Activated T-helper 1 cell treated with Interleukin-2 at 50 U/mL for 16 hours (primary cell): ENCODE data around the gene GLIS2.
A peak's percentile ranks its signal among the peaks of the same experiment; 100 is the strongest.

ENCODE experiments used
- DNase-seq: peaks from one replicate; pipeline ENCODE4 v3.0.0-alpha.2; 2020; ENCODE audit warnings: low read depth

Gene GLIS2

DNA sequence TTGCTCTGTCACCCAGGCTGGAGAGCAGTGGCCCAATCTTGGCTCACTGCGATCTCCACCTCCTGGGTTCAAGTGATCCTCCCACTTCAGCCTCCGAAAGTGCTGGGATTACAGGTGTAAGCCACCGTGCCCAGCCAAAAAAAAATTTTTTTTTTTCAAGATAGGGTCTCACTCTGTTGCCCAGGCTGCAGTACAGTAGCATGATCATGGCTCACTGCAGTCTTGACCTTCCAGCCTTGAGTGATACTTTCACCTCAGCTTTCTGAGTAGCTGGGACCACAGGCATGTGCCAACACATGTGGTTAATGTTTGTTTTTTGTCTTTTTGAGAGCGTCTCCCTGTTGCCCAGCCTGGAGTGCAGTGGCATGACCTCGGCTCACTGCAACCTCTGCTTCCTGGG, 37.0 kb downstream of the GLIS2 start:
- DNase-seq: no peak

DNA sequence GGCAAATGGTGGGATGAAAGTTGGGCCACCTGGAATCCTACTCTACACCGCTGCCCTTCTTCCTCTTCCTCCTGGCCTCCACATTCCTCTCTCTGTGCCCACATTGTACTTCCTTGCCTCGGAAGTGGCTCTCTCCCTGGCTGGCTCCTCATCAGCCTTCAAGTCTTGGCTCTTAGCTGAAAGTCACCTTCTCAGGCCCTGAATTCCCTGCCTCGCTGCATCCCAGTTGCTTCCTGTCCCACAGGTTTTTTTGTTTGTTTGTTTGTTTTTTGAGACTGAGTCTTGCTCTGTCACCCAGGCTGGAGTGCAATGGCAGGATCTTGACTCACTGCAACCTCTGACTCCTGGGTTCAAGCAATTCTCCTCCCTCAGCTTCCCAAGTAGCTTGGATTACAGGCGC, 37.8 kb downstream of the GLIS2 start:
- DNase-seq: no peak

DNA sequence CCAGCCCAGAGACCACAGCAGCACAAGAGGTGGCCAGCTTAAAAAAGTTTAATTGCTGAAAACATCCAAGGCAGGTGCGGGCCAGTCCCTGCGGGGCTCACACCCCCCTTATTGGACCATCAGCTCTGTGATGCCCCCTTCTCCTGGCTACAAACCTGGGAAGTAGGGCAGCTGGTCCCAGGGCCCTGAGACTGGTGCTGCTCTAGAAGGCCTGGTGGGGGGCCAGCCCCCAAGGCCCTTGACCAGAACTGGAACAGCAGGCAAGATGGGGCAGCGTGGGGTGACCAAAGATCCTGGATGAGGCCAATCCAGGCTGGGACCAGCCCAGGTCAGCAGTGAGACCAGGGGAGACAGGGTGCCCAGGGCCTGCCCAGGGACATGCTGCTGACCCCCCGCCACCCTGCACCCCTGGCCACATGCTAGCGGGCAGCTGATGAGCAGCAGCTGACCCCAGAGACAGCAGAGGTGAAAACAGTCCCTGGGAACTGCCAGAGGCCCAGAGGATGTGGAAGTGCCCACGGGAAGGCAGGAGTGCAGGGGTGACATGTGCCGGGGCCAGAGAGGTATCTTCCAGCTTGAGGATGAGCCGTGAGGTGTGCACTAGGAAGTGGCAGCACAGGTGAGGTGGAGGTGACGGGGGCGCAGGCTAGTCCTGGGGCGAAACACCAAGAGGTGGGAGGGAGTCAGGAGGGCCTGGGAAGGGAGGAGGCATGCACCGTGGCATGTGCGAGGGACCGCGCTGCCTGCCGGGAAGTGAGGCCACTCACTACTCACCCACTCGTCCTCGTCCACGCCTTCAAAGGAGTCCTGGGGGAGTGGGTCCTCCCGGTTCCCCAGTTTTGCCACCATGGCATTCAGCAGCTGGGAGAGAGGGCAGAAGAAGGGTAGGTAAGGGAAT, 38.9 kb downstream of the GLIS2 start:
- DNase-seq: no peak

DNA sequence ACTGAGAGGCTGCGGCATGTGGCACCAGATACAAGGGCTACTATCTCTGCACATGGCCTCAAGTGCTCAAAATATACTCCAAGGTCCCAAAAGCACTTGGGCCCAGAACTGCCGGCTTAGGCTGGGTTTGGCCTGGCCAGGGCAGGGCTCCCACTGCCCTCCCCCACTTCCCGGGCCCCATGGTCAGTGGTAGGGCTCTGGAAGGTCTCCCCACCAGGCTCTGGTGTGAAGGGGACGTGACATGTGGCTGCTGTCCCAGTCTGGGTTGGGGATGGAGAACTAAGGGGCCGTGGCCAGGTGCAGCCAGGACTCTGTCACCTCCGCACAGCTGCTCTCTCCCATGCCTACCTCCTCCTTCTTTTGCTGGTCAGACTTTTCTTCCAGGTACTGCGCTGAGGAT, 41.0 kb downstream of the GLIS2 start:
- DNase-seq: no peak

DNA sequence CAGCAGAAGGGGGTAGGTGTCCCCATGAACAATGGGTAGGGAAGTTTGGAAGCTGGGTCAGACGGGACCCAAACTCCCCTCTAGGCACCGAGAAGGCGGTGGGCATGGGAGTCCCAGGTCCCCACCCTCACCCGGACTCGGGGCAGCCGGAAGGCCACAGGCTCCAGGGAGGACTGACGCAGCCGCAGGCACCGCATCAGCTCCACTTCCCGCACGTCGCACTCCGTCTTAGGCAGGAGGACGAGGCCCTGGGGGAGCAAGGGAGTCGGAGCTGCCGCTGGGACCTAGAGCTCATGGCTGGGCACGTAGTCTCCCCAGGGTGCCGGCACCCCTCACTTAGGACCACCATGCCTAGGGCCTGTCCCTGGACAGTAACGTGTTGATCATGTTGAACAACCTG, 42.4 kb downstream of the GLIS2 start:
- DNase-seq: no peak

DNA sequence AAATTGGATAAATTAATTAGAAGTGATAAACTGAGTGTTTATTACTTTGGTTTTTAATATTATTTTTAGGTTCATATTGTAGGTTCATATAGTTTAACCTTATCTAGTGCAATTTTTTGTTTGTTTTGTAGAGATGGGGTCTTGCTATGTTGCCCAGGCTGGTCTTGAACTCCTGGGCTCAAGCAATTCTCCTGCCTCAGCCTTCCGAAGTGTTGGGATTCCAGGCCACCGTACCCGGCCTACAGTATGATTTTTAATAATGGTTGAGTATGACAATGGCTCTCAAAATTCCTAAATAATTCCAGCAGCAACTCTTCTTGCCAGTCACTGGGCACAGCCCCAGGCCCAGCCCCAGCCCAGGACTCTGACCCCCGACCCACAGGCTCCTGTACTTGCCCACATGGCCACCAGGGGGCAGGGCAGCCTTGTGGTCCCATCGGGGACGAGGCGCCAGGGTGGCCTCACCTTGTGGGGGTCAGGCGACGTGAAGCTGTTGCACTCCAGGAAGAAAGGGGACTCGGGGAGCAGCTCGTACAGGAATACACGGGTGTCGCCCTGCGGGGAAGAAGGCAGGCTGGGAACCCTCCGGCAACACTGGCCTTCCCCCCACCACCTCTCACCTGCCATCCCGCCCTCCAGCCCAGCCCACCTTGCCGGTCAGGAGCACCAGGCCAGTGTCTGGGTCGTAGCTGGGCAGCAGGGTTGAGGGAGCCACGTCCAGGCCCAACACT, 43.1 kb downstream of the GLIS2 start:
- DNase-seq: peak; percentile 48

DNA sequence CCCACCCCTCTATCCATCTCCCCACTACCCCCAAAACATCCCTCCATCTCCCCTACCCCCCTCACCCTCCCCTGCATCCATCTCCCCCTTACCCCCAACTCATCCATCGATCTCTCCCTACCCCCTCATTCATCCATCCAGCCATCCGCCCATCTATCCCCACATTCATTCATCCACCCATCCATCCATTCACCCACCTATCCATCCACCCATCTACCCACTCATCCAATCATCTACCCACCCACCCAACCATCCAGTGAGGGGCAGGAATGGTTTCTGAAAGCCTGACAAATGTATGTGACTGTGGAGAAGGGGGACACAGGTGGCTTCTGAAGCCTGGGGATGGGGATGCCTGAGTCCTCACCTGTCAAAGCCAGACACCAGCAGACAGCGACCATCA, 44.0 kb downstream of the GLIS2 start:
- DNase-seq: no peak

DNA sequence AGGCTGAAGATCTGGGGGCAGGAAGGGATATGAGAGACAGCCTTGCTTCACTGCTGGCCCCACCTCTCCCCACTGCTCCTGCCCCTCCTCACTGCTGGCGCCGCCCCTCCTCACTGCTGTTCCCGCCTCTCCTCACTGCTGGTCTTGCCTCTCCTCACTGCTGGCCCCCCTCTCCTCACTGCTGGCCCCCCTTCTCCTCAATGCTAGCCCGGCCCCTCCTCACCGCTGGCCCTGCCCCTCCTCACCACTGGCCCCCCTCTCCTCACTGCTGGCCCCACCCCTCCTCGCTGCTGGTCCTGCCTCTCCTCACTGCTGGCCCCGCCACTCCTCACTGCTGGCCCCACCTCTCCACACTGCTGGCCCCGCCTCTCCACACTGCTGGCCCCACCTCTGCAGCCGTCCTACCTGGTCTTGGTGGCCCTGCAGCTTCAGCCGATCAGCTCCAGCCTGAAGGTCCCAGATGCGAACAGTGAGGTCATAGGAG, 44.7 kb downstream of the GLIS2 start:
- DNase-seq: no peak

DNA sequence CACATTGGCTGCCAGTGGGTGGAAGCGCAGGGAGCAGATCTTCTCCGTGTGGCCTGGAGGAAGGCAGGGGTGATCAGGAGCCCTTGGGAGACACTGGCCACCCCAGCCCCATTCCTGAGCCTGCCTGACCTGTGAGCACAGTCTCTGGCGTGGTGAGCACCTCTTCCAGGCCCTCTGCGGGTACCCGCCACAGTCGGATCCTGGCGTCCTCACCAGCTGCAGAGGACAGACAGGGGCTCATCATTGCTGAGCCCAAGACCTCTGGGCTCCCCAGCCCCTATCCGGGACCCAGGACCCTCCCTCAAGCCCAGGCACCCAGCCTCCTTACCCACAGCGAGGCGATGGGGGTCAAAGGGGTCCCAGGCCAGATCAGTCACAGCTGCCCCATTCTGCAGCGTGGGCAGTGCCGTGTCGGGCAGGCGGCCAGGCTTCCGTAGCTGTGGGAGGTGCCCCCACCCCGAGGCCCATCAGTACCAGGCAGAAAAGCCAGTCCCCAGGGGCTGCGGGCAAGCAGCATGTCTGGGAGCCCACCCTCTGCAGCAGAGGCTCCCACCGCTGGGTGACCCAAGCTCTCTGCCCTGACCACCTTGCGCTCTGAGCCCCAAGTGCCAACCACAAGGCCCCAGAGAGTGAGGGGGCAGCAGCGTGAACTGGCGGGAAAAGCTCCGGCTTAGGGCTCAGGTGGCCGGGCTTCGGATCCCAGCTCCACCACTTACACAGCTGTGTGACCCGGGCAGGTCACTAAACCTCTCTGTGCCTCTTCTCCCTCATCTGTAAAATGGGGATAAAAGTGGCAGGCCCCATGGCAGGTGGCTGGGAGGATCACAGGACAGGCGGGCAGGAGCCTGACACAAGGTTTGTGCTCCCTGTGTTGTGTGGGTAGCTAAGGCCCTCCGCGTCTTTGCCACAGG, 45.4 kb downstream of the GLIS2 start:
- no peak for DNase-seq

DNA sequence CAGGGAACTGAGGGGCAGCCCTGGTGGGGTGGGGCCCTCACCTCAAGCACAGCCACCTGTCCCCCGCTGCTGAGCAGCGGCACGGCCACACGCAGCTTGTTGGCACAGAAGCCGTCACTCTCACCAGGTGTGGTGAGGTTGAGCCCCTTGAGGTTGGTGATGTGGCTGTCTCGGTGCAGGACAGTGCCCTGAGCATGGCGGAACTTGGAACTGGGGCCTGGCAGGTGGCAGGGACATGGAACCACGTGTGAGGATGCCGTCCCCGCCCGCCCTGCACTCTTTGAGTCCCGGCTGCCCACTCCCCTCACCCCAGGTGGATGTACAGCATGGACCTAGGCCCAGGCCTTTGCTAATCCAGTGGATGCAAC, 46.1 kb downstream of the GLIS2 start:
- no peak for DNase-seq

DNA sequence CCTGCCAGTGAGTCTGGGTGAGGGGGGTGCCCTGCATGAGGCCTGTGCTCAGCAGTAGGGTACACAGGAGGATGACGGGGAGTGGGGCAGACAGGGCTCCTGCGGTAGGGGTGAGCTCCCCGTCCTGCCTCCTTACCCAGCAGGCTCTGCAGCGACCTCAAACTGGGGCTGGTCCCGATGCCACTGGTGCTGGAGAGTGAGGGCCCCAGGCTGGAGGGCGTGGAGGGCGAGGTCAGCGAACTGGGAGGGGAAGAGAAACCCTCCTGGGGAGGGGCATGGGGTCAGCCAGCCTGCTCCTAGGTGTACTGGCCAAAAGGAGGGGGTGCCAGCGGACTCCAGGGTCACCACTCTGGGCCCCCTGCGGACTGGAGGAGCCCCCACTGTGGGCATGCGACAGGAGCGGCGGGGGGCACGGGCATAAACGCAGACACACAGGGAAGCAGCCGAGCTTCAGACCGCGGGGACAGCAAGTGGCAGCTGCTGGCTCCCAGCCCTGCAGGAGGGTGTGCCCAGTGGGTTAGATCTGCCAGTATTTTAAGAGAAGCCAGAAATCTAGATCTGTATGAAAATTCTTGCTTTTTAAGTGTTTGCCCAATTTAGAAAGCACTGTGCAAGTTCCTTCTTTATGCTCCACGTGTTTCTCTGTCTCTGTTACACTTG, 46.7 kb downstream of the GLIS2 start:
- no peak for DNase-seq

DNA sequence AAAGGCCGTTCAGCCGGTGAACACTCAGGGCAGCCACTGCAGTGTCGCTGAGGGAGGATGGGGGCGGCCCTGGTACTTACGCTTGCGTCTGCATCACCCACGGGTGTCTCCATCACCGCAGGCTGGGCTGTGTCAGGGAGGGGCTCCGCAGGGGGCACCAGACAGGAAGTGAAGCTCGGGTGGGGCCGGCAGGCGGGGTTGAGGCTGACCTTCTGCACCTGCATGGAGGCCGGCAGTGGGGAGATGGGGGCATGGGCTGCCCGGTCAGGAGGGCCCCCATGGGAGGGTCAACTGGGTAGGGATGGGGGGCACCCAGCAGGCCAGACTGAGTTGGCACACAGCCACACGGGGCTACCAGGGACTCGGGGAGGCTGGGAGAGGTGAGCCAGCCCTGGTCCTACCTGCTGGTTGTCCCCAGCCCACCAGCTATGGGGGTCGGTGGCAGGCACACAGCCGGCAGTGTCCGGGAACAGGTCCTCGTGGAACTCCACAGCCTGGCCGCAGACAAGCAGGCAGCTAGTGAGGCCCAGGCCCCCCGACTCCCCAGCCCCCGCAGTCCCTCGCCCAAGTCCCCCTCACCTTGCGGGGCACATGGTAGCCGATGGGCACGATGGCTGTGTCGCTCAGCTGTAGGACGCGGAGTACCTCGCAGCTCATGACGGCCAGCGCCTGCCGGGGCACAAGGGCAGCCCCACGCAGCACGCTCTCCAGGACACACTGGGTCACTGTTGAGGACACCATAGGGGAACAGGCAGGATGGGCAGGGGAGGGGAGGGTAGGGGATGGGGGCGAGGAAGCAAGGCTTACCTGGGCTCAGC, 48.5 kb downstream of the GLIS2 start:
- no peak for DNase-seq

DNA sequence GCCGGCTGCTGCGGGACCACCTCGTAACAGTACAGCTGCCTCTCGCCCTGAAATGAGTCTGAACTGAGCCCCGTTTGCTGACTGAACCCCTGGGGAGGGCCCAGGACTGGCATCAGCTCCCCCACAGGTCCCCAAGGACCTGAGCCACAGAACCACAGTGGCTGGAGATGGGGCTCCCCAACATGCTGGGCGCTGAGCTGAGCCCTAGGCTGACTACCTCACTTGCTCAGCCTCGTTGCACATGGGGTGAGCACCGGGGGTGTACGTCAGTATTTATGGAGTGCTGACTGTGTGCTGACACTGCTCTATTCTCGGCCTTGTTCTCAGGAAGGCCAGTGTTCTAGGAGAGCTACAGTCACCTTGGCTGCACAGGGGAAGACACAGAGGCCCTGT, 49.1 kb downstream of the GLIS2 start:
- no peak for DNase-seq

DNA sequence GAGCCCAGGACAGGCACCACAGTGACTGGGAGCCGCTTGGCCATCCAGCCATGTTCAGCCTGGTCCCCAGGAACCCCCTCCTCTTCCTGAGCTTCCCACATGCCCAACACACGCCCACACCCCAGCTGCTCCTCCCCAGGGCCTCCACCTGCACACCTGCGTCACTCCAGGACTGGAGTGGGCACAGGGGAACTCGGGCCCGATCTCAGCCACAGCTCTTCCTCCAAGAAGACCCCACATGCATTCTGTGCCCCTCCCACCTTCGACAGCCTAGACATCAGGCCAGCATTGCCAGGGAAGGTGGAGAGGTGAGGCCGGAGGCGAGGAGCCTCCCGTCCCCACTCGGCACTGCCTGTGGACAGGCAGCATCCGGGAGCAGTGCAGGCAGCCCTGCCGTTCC, 49.7 kb downstream of the GLIS2 start:
- no peak for DNase-seq

DNA sequence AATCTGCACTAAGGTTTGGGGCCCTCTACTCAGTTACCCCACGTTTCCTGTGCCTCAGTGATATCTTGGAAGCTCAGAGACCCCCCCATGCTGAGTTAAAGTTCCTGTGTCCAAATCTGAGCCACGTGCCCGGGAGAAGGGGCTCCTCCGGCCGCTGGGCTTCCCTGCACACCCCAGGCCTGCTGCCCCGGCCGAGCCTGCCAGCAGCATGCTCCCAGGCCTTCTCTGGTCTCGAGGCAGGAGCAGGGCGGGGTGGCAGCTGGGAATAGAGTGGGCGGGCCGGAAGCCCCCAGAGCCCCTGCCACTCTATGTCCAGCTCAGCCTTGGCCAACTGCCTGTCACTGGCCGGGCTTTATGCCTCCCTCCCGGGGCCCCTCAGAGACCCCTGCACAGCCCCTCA, 50.1 kb downstream of the GLIS2 start:
- no peak for DNase-seq

DNA sequence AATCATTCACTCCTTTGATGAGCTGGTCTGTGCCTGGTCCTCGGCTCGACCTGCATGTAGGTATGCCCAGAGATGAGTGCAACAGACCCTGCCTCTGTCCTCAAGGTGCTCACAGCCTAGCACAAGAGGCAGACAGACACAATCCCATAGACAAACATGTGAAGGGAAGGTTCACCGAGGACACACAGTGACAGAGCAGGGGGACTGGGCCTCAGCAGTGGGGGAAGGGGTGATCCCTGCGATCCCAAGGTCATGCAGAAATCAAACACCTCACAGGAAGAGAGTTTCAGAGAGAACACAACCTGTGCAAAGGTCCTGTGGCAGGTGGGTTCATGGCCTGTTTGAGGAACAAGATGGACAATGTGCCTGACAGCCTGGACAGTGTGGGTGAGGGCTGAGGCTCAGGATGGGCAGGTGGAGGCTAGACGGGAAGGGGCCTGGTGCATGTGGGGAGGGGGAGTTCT, 51.6 kb downstream of the GLIS2 start:
- no peak for DNase-seq

DNA sequence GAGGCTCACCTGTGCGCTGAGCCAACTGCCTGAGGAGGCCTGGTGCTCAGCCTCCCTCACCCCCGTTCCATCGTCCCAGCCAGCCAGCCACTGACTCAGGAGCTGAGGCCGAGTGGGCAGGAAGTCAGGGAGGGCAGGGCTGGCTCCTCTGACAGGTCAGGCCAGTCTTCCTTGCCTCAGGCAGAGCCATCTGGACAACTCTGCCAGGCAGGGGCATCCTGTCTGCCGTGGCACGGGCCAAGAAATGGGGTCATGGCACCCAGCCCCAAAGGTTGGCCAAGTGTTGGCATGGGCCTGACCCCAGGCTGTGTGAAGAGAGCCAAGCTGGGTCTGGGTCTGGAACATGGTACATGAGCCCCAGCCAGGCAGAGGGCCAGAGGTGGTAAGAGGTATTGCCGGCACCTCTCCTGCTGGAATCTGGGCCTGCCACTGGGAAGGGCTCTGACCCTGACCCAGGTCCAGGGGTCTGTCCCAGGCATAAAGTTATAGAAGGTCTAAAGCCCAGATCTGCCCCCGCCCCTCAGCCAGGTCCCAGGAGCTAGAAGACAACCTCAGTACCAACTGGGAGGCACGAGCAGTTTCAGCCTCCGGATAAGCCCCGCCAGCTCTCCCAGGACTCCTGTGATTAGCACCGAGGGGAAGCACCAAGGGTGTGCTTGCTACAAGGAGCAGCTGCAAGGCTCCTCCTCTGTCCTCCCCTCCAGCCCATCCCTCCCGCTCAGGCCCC, 53.3 kb downstream of the GLIS2 start:
- no peak for DNase-seq

DNA sequence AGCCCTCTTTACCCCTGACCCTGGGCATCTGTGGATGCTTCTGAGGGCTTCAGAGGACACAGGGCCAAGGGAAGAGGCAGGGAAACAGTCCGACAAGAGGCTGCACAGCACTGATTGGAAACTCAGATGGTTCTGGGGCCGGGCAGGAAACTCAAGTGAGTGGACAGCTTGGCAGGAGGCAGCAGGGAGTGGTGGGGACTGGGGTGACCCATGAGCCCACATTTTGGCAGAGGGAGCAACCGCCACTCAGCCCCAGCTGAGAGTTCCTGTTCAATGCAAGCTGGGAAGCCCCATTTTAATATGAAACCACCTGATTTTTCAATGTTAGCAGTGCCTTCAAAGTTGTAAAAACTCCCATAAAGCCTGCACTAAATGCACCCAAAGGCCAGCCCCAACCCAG, 54.3 kb downstream of the GLIS2 start:
- DNase-seq: no peak

DNA sequence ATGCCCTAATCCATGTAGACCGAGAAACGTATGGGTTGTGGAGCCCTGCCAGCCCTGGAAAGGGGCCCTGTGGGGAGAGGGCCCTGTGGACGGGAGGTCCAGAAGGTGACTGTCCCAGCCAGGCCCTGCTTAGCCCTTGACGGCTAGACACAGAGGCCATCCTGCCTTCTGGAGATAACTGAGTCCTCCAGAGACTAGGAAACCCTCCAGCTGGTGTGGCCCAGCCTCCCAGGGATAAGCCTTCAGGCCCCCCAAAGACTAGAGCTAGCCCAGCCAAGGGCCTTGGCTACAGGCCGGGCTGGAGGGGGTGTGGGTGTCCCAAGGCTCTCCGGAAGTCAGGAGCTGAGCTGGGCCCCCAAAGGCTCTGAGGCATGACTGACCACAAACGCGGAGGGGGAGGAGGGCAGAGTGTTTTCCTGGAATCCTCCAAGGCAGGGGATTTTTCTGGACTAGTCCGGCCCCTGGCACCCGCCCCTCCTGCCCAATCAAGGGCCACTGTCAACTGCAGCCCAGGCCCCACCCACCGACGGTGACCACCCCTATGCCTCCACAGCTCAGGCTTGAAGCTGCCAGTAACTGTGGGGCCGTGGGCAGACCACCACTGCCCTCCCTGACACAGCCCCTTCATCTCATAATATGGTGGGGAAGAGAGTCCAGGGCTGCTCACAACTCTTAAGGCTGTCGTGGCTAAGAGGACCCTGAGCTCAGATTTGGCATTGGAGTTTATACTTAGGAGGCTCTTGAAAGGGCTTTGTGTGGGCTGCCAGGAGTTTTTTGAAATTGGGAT, 54.9 kb downstream of the GLIS2 start:
- no peak for DNase-seq
